Measurements from ENCODE around the gene BRI3.

DNA sequence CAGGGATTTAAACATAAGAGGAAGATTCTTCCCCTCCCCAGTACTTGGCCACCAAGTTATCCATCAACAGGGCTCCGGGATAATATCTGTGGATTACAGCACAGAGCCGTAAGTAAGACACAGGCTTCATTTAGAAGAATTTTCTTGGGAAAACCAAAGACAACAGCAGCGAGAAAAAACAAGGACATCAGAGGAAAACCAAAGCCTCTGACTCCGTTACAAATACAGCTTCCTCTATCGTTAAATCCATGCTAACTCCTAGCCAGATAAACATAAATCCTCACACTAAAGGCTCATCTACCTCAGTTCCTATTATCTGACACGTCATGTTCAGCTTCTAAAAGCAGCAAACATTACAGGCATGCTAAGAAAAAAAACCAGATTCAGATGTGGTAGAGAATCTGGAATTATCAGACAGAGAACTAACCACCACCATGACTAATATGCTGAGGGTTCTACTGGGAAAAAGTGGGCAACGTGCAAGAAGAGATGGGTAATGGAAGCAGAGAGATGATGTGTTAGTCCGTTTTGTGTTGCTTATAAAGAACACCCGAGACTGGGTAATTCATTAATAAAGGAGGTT lies 48.4 kb downstream of the BRI3 start:
- TF ChIP-seq, protein P1, sequence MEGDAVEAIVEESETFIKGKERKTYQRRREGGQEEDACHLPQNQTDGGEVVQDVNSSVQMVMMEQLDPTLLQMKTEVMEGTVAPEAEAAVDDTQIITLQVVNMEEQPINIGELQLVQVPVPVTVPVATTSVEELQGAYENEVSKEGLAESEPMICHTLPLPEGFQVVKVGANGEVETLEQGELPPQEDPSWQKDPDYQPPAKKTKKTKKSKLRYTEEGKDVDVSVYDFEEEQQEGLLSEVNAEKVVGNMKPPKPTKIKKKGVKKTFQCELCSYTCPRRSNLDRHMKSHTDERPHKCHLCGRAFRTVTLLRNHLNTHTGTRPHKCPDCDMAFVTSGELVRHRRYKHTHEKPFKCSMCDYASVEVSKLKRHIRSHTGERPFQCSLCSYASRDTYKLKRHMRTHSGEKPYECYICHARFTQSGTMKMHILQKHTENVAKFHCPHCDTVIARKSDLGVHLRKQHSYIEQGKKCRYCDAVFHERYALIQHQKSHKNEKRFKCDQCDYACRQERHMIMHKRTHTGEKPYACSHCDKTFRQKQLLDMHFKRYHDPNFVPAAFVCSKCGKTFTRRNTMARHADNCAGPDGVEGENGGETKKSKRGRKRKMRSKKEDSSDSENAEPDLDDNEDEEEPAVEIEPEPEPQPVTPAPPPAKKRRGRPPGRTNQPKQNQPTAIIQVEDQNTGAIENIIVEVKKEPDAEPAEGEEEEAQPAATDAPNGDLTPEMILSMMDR (IDR thresholded peaks at IDR 0.05): no peak
- no peak for TF ChIP-seq EZH2 (IDR thresholded peaks at IDR 0.05)
